Brain pericyte (primary cell): ENCODE data around the gene CMPK1.

ENCODE experiments used
- DNase-seq: peaks from one replicate; pipeline ENCODE4 v3.0.0-alpha.2; 2012; ENCODE audit warnings: low read depth, low spot score

CMPK1 gene

DNA sequence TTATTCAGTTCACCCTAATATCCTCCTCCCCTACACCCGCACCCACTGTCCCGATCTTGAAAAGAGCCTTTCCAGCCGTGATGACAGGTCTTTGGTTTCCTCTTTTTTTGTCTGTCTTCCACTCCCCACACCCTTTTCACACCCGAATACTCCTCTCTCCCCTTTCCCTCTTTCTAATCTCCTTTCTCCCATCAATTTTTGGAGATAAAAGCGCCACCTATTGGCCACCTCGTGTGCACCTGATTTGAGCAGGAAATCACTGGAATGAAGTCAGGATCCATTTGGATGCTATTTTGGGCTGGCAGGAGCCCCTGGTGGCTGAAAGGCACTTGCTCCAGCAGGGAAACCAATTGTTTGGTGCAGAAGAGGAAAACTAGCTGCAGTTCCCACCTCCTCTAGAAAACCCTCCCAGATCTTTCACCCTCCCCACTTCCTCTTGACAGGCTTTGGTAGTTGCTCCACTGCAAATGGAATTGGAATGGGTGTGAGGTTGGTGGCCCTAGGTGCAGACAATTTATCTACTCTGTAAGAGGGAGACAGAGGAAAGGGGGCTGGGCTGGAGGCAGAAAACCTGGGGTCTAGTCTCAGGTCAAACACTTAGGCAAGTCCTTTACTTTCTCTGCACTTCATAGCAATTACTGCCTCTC is 90.9 kb downstream of the CMPK1 start:
- no peak for DNase-seq
